GM12878 (cell line): Measurements from ENCODE around the gene IDI2.

Experiments
- BMI1 ChIP-seq: fragments of 450-650 bp; IDR thresholded peaks from 2 replicates; pipeline ENCODE4 v1.6.1; 2016; ENCODE audit warnings: mild to moderate bottlenecking, moderate library complexity, borderline replicate concordance
- CHD2 ChIP-seq: IDR thresholded peaks from 2 replicates; pipeline ENCODE4 v1.6.1; 2011; ENCODE audit warnings: low read depth, low read length, improper control_type of control experiment, borderline replicate concordance
- CTCF ChIP-seq, 3 experiments: IDR thresholded peaks in 2 of 3; conservative IDR thresholded peaks in 1 of 3; 2 replicates each; pipeline ENCODE4 v1.5.1; 2011; ENCODE audit warnings: low read depth in 3 of 3, low read length in 3 of 3, mild to moderate bottlenecking in 3 of 3, control low read depth in 2 of 3, moderate library complexity in 2 of 3, inconsistent platforms in 1 of 3, mixed read lengths in 1 of 3; ENCODE audit not compliant: control insufficient read depth in 2 of 3, insufficient read depth in 1 of 3; ENCODE audit errors: extremely low read depth in 1 of 3
- EZH2 ChIP-seq: IDR thresholded peaks from 2 replicates; pipeline ENCODE4 v1.6.1; 2012; ENCODE audit warnings: low read depth, mild to moderate bottlenecking, control low read depth, inconsistent platforms, low read length, borderline replicate concordance; ENCODE audit not compliant: control insufficient read depth
- HDAC6 ChIP-seq: fragments of 200-600 bp; sonication (generic); IDR thresholded peaks from one replicate; pipeline ENCODE4 v1.8.0; 2017; ENCODE audit warnings: antibody characterized with exemption; ENCODE audit not compliant: unreplicated experiment
- POLR2A ChIP-seq: IDR thresholded peaks from 2 replicates; pipeline ENCODE4 v1.6.1; 2011; ENCODE audit warnings: low read depth, mild to moderate bottlenecking, low read length
- RAD21 ChIP-seq: IDR thresholded peaks from 2 replicates; pipeline ENCODE4 v1.6.1; 2011; ENCODE audit warnings: mild to moderate bottlenecking, low read depth, low read length, moderate library complexity; ENCODE audit not compliant: insufficient read depth
- RBBP5 ChIP-seq: fragments of 200-600 bp; sonication (generic); conservative IDR thresholded peaks from 2 replicates; pipeline ENCODE4 v1.6.1; 2016
- TAF1 ChIP-seq: IDR thresholded peaks from 2 replicates; pipeline ENCODE4 v1.6.1; 2011; ENCODE audit warnings: mild to moderate bottlenecking, low read depth, low read length, borderline replicate concordance
- TF ChIP-seq, protein P1 (sequence below): fragments of 450-650 bp; IDR thresholded peaks from 2 replicates; pipeline ENCODE4 v1.6.1; 2016; ENCODE audit warnings: mild to moderate bottlenecking
- TF ChIP-seq, protein P2 (sequence below): IDR thresholded peaks from 2 replicates; pipeline ENCODE4 v1.6.1; 2011; ENCODE audit warnings: low read depth, low read length, improper control_type of control experiment, borderline replicate concordance
- TF ChIP-seq, protein P3 (sequence below): IDR thresholded peaks from 2 replicates; pipeline ENCODE4 v1.6.1; 2012; ENCODE audit warnings: low read depth, low read length, improper control_type of control experiment

- TF ChIP-seq RBBP5 (no peak), BMI1 (no peak), CTCF (IDR thresholded peaks at IDR 0.05 in 2 of 3, conservative IDR thresholded peaks at IDR 0.05 in 1 of 3; ENCODE audit: control insufficient read depth in 2 of 3, extremely low read depth in 1 of 3, insufficient read depth in 1 of 3, low read depth in 3 of 3, low read length in 3 of 3) (no peak), EZH2 (no peak), CHD2 (no peak), POLR2A (no peak), TAF1 (no peak), HDAC6 (no peak), RAD21 (no peak)
- TF ChIP-seq, protein P1, sequence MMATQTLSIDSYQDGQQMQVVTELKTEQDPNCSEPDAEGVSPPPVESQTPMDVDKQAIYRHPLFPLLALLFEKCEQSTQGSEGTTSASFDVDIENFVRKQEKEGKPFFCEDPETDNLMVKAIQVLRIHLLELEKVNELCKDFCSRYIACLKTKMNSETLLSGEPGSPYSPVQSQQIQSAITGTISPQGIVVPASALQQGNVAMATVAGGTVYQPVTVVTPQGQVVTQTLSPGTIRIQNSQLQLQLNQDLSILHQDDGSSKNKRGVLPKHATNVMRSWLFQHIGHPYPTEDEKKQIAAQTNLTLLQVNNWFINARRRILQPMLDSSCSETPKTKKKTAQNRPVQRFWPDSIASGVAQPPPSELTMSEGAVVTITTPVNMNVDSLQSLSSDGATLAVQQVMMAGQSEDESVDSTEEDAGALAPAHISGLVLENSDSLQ = no peak
- TF ChIP-seq, protein P2, sequence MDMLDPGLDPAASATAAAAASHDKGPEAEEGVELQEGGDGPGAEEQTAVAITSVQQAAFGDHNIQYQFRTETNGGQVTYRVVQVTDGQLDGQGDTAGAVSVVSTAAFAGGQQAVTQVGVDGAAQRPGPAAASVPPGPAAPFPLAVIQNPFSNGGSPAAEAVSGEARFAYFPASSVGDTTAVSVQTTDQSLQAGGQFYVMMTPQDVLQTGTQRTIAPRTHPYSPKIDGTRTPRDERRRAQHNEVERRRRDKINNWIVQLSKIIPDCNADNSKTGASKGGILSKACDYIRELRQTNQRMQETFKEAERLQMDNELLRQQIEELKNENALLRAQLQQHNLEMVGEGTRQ = no peak
- TF ChIP-seq, protein P3, sequence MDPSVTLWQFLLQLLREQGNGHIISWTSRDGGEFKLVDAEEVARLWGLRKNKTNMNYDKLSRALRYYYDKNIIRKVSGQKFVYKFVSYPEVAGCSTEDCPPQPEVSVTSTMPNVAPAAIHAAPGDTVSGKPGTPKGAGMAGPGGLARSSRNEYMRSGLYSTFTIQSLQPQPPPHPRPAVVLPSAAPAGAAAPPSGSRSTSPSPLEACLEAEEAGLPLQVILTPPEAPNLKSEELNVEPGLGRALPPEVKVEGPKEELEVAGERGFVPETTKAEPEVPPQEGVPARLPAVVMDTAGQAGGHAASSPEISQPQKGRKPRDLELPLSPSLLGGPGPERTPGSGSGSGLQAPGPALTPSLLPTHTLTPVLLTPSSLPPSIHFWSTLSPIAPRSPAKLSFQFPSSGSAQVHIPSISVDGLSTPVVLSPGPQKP = no peak
These were observed 49.3 kb downstream of the IDI2 start for GRCh38 chr10:976316-976715.
